Sigmoid colon (tissue), 7 donors: ENCODE results near the gene KRTAP7-1. TPM values are rescaled to one million over a fixed set of nuclear protein-coding genes. Genes with fewer than 3 reads are reported as not detected.

Experiments used
- DNase-seq: peaks from one replicate; pipeline ENCODE4 v3.0.0-alpha.2; 2019
- H3K27ac ChIP-seq, 4 donors: fragments of 200-600 bp; sonication (generic); one replicate each; pipeline ENCODE4 v1.5.1; 2016 to 2019; ENCODE audit warnings: mild to moderate bottlenecking in 1 of 4
- H3K27me3 ChIP-seq, 3 donors: fragments of 200-600 bp; sonication (generic); one replicate each; pipeline ENCODE4 v1.5.1; 2019; ENCODE audit warnings: mild to moderate bottlenecking in 1 of 3
- H3K36me3 ChIP-seq, 4 donors: fragments of 200-600 bp; sonication (generic); one replicate each; pipeline ENCODE4 v1.5.1; 2016 to 2019
- H3K4me1 ChIP-seq, 4 donors: fragments of 200-600 bp; sonication (generic); one replicate each; pipeline ENCODE4 v1.5.1; 2017 to 2019
- H3K4me3 ChIP-seq, 4 donors: fragments of 200-600 bp; sonication (generic); one replicate each; pipeline ENCODE4 v1.5.1; 2017 to 2019; ENCODE audit warnings: mild to moderate bottlenecking in 2 of 4, moderate library complexity in 1 of 4
- H3K9me3 ChIP-seq, 4 donors: fragments of 200-600 bp in 3 of 4; sonication (generic) in 3 of 4; one replicate each; pipeline versions ENCODE4 v1.5.1 to v1.6.1; 2013 to 2019
- EP300 ChIP-seq, 4 donors: sonication (generic); formaldehyde crosslinking; IDR thresholded peaks; one replicate each; pipeline ENCODE4 v1.6.1; 2017; ENCODE audit warnings: antibody characterized with exemption in 4 of 4
- POLR2A ChIP-seq, 2 donors: fragments of 450-650 bp; IDR thresholded peaks; one replicate each; pipeline ENCODE4 v1.6.1; 2016; ENCODE audit warnings: antibody characterized with exemption in 2 of 2, mild to moderate bottlenecking in 2 of 2, moderate library complexity in 2 of 2
- POLR2AphosphoS5 ChIP-seq, 4 donors: sonication (generic); formaldehyde crosslinking; IDR thresholded peaks; one replicate each; pipeline ENCODE4 v1.6.1; 2017; ENCODE audit warnings: antibody characterized with exemption in 4 of 4
- WGBS, 2 donors: extraction: QIAGEN DNeasy Blood & Tissue Kit; methylation state at CpG; one replicate each; pipeline ENCODE4 v1.1.7; 2013; 5-methylcytosine and 5-hydroxymethylcytosine counted together
- intact Hi-C: fragments of 100-400 bp; cut with DNase I; formaldehyde crosslinking; loops from one replicate; pipeline ENCODE4 v1.15.1; 2023
- polyA plus RNA-seq, 3 donors: library from polyadenylated mRNA; stranded (reverse); fragments of 200-250 nt; gene quantifications; one replicate each; pipeline ENCODE4 v1.2.3, GENCODE V29; 2013
- total RNA-seq, 4 donors: library from RNA; depleted of rRNA; stranded (reverse); fragments of >200 nt; gene quantifications; one replicate each; pipeline ENCODE4 v1.1.0, GENCODE V29; 2016
- TF ChIP-seq, protein P1 (sequence below), 4 experiments: fragments of 450-650 bp in 3 of 4; fragments of 200-600 bp in 1 of 4; IDR thresholded peaks; one replicate each; pipeline ENCODE4 v1.5.1; 2016 to 2019; ENCODE audit warnings: antibody characterized with exemption in 4 of 4, mild to moderate bottlenecking in 3 of 4, moderate library complexity in 2 of 4
- donor health status: healthy with polysubstance abuse.
- donor health status: Bipolar disorder and iron deficiency.
- donor health status: healthy.

KRTAP7-1 gene, protein sequence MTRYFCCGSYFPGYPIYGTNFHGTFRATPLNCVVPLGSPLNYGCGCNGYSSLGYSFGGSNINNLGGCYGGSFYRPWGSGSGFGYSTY
- total RNA-seq (not detected), polyA plus RNA-seq (not detected)

DNA sequence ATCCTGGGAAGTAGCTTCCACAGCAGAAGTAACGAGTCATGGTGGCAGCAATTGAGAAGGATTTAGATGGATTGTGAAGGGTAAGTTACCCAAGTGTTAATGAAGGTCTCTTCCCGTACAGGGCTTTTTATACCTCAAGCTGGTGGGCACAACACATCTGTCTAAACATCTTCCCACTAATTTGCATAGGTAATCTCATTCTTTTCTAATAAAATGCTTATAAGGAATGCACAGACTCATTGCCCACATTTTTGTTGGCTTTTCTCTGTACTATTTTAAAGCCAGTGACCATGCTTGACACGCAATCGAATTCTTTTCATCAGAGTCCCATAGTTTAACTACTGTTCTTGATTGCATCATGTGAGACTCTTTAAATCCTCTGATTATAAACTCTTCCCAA lies at the start of gene KRTAP7-1:
TSS of gene KRTAP7-1 (minus strand) at position 101 of the 400 bp plus-strand sequence. CDS start at position 40, 61 bp downstream.
- Histone ChIP-seq H3K4me1 (no peaks in the 10 kb centered on the region), H3K9me3 (peaks cover 0 to 4% (median 0%) of the 10 kb centered on the region in 4 donors), H3K4me3 (no peak within 1 kb of the TSS), H3K27me3 (no peaks in the 10 kb centered on the region), H3K36me3 (no peaks in the 10 kb centered on the region), H3K27ac (no peak within 1 kb of the TSS)
- intact Hi-C loops: no loop called here
- WGBS, 2 donors: 78 to 88% methylated on average over 4 of the region's 4 CpGs
- TF ChIP-seq POLR2AphosphoS5 (IDR thresholded peaks at IDR 0.05): no peak
- TF ChIP-seq EP300 (IDR thresholded peaks at IDR 0.05): no peak
- TF ChIP-seq, protein P1, sequence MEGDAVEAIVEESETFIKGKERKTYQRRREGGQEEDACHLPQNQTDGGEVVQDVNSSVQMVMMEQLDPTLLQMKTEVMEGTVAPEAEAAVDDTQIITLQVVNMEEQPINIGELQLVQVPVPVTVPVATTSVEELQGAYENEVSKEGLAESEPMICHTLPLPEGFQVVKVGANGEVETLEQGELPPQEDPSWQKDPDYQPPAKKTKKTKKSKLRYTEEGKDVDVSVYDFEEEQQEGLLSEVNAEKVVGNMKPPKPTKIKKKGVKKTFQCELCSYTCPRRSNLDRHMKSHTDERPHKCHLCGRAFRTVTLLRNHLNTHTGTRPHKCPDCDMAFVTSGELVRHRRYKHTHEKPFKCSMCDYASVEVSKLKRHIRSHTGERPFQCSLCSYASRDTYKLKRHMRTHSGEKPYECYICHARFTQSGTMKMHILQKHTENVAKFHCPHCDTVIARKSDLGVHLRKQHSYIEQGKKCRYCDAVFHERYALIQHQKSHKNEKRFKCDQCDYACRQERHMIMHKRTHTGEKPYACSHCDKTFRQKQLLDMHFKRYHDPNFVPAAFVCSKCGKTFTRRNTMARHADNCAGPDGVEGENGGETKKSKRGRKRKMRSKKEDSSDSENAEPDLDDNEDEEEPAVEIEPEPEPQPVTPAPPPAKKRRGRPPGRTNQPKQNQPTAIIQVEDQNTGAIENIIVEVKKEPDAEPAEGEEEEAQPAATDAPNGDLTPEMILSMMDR (IDR thresholded peaks at IDR 0.05): no peak
- no peak for TF ChIP-seq POLR2A (IDR thresholded peaks at IDR 0.05)
- no peak for DNase-seq

DNA sequence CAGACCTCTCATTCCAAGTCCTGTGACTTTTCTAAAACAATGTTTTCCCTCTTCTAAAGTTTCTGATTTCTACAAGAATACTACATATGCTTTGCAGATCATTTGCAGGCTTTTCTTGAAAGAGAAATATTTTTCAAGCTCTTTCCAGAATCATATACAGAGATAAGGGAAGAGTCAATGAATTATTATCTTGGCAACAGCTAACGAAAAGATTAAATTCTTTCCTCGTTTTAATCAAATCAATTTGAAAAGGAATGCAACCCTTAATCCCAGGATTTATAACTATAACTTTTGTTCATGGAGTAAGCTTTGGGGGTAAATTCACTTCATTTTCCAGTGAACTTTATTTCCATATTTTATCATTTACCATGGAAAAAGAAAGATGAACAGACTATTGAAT lies 45.0 kb upstream of the KRTAP7-1 start:
- intact Hi-C loops: no loop called here
- H3K27me3 ChIP-seq: no peaks in the 10 kb centered on the region
- no peaks in the 10 kb centered on the region for H3K4me1 ChIP-seq
- H3K4me3 ChIP-seq: no peak overlapping the region
- no peaks in the 10 kb centered on the region for H3K36me3 ChIP-seq
- H3K9me3 ChIP-seq: no peaks in the 10 kb centered on the region
- H3K27ac ChIP-seq: no peak overlapping the region
- no peak for DNase-seq
- TF ChIP-seq EP300 (IDR thresholded peaks at IDR 0.05): no peak
- no peak for TF ChIP-seq POLR2A (IDR thresholded peaks at IDR 0.05)
- TF ChIP-seq, protein P1 (IDR thresholded peaks at IDR 0.05): no peak
- TF ChIP-seq POLR2AphosphoS5 (IDR thresholded peaks at IDR 0.05): no peak
- WGBS, 2 donors: 82 to 85% methylated on average over 2 of the region's 2 CpGs

DNA sequence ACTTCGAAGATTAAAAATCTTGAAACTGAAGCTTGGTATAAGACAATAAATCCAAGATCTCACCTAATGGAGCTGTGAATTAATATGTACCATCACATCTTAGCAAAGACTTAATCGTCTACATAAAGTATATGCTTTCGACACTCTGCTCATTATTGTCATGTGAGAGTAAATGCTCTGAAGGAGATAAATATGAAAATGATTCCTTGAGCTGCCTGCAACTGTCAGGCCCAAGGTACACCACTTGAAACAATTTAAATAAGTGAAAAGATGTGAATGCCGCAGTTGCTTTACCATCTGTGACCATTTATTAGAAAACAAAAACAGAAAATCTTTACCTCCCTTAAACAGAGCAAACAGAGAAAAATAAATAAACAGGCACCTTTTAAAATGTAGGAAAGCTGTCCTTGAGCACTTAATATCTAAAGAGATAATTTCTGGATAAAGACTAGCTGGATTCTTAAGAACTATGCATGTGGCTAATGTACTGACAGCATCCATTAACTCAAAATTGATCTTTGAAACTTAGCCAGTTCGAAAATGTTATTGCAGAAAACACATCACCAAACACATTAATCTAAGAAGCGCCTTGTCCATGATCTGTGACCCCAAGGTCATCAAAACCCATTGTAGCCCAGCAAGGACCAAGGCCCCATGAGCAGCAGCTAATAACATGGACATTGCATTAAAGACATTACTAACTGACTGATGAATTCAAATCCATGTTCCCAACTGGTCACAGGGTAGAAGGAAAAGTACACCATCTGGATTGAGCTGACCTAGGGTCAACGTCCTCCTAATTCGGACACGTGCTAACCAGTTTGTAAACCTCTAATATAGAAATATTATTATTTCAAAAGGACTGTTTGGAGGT lies 18.3 kb upstream of the KRTAP7-1 start:
- Histone ChIP-seq H3K27ac (no peak overlapping the region), H3K9me3 (no peaks in the 10 kb centered on the region), H3K4me1 (no peaks in the 10 kb centered on the region), H3K36me3 (no peaks in the 10 kb centered on the region), H3K27me3 (no peaks in the 10 kb centered on the region), H3K4me3 (no peak overlapping the region)
- intact Hi-C loops: no loop called here
- no peak for DNase-seq
- TF ChIP-seq POLR2AphosphoS5 (IDR thresholded peaks at IDR 0.05) (no peak), POLR2A (IDR thresholded peaks at IDR 0.05) (no peak), EP300 (IDR thresholded peaks at IDR 0.05) (no peak)
- TF ChIP-seq, protein P1 (IDR thresholded peaks at IDR 0.05): no peak
- WGBS, 2 donors: 77 to 84% methylated on average over 9 of the region's 9 CpGs

DNA sequence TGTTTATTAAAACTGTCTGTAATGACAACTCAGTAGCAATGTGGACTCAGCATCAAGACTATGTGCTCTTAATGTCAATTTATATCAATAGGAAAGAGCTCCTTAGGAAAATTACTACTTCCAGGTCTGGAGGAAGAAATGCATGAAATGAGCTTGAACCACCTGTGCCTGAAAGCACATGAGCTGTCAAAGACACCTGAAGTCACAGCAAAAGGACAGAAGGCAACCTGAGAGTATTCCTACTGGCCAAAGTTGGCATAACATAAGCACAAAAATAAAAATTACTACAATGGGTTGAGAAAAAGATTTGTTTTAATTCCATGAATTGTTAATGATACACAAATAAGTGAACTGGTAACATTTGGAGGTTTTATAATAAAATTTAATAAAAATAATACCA lies 13.4 kb upstream of the KRTAP7-1 start:
- H3K4me1 ChIP-seq: no peaks in the 10 kb centered on the region
- no peaks in the 10 kb centered on the region for H3K36me3 ChIP-seq
- intact Hi-C loops: no loop called here
- no peak overlapping the region for H3K4me3 ChIP-seq
- H3K27ac ChIP-seq: no peak overlapping the region
- no peaks in the 10 kb centered on the region for H3K27me3 ChIP-seq
- DNase-seq: no peak
- no peaks in the 10 kb centered on the region for H3K9me3 ChIP-seq
- TF ChIP-seq POLR2A (IDR thresholded peaks at IDR 0.05): no peak
- TF ChIP-seq POLR2AphosphoS5 (IDR thresholded peaks at IDR 0.05): no peak
- TF ChIP-seq EP300 (IDR thresholded peaks at IDR 0.05): no peak
- TF ChIP-seq, protein P1 (IDR thresholded peaks at IDR 0.05): no peak
